Right forelimb (tissue), 1 donor: ENCODE measurements around the gene NUDCD3.
"Not testable (repeated sequence)": the region's sequence is repeated elsewhere in the genome, so short reads cannot be mapped to it uniquely, and the experiment has no call there.

Experiments
- DNase-seq: peaks from one replicate; pipeline ENCODE4 v3.0.0-alpha.2; 2018

The NUDCD3 gene

GRCh38 chr7:44515590-44516268 lies 25.3 kb upstream of the NUDCD3 start:
- DNase-seq: no peak

- DNase-seq: no peak
Measured at GRCh38 chr7:44512736-44513135, 22.3 kb upstream of the NUDCD3 start.

DNA sequence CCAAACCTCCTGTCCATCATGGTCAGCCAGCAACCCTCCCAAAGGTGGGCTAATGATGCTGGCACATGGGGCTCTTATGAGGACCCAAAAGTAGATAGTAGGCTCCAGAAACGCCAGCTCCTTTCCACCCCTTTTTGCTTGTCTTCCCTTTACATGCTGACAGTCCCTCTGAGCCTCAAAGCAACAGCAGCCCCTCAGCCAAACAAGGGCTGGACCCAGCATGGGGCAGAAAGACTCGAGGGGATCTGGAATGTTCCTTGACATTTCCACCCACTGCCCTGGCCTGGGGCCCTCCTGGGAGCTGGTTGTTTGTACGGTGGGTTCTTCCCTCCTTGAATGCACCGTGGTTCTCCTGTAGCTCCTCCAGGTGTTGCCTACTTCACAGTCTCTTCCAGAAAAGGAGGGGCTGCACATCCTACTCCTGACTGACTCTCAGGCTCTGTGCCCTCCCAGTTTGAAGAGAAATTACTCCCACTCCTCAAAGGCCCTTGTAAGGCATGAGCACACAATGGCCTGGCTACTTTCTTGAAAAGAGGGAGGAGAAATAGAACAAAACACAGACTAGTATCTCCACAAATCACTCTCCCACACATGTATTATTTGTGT lies 21.5 kb upstream of the NUDCD3 start:
- DNase-seq: no peak

DNA sequence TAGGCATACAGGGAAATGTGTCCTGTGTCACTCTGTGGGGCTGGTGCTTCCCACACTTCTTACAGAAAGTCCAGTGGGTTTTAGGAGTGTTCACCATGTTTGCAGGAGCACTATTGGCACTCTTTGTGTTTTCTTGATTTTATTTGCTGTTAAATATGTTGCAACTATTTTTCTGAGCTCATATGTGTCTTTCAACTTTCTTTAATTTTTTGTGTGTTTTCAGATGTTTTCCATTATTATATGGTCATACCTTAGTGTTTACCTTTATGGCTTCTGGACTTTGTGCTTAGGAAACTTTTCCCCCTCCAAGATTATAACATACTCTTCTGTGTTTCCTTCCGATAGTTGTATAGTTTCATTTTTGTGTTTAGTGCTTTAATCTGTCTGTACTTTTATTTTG lies 20.8 kb upstream of the NUDCD3 start:
- no peak for DNase-seq

- DNase-seq: no peak
Measured at GRCh38 chr7:44508328-44509030, 18.0 kb upstream of the NUDCD3 start.

DNA sequence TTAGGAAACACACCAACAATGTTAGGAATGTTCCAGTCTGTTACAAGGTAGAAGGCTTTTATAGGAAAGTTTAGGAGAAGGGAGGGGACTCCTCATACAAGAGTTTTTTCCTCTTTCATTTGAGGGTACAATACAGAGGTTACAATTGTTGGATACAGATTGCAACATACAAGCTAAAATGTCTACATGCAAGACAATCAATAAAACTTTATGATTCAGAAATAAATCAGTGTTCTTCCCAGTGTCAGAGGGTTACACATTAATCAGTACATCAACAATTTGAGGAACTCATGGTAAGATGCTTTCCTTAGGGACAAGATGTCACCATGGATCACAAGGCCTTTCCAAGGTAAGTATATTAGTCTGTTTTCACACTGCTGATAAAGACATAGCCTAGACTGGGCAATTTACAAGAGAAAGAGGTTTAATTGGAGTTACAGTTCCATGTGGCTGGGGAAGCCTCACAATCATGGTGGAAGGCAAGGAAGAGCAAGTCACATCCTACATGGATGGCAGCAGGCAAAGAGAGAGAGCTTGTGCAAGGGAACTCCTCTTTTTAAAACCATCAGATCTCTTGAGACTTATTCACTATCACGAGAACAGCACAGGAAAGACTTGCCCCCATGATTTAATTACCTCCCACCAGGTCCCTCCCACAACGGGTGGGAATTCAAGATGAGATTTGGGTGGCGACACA lies 16.3 kb upstream of the NUDCD3 start:
- not testable (repeated sequence) for DNase-seq

DNA sequence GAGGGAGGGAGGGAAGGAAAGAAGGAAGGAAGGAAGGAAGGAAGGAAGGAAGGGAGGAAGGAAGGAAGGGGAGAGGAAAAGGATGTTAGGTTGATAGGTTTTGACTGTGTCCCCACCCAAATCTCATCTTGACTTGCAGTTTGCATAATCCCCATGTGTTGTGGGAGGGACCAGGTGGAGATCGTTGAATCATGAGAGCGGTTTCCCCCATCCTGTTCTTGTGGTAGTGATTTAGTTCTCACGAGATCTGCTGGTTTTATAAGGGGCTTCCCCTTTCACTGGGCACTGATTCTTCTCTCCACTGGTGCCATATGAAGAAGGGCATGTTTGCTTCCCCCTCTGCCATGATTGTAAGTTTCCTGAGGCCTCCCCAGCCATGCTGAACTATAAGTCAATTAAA lies 15.1 kb upstream of the NUDCD3 start:
- no peak for DNase-seq

- no peak for DNase-seq
Measured at GRCh38 chr7:44498230-44498954, 7.9 kb upstream of the NUDCD3 start.

DNA sequence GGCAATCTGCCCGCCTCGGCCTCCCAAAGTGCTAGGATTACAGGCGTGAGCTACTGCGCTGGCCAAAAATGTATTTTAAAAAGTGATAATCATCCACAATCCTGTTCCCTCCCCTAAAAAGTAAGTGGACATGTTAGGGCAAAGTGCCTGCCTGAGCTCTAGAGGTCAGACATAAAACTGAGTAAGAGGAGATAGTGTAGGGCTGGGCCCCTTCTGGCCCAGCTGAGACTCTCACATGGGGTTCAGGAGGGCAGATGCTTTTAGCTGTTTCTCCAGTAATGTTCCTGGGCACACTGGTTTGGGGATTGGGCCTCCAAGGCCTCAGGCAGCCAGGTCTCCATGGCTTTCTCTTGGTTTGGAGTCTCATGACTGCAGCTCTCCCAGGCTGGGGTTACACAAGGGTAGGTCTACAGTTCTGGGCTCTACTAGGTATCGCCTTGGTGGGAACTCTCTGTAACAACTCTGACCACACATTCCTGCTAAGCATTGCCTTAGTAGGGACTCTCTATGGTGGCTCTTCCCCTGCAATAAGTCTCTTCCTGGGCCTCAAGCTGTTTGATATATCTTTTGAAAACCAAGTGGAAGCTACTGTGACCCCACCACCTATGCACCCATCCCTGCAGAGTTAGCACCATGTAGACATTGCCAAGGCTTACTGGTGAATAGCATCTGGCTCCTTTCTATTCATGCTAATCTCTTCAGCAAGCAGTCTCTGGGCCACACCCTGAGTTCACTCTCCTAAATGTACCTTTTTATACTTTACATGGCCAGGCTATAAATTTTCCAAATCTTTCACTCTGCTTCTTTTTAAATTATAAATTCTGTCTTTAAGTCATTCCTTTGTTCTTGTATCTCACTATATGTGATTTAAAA lies 6.9 kb upstream of the NUDCD3 start:
- no peak for DNase-seq

- no peak for DNase-seq
Measured at GRCh38 chr7:44496385-44496784, 5.9 kb upstream of the NUDCD3 start.

DNA sequence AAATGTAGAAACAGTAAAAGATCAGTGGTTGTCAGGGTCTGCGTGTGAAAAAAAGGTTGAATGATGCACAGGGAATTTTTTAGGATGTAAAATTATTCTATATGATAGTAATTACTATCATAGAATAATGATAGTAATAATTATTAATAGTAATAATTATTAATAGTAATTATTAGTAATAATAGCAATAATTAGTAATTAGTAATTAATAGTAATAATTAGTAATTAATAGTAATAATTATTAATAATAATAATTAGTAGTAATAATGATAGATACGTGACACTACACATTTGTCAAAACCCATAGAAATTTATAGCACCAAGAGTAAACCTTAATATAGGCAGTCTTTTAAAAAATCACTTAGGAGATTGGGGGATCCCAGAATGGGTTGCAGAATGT lies 4.5 kb upstream of the NUDCD3 start:
- DNase-seq: no peak

DNA sequence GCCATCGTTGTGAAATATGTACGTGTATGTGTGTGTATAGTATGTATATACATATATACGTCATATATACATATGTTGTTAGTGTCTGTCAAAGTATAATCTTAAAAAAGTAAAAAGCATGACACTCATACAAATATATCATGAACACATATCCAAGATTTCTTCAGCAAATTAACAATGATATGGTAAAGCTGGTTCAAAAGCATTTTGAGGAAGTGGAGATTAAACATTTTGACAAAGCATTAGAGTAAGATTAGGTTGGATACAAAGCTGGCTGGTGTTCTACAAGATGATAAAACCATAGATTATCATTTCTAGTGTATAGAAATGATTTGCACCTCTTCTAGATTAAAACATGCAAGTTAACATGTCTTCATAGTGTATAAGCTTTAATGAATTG lies 771 bp upstream of the NUDCD3 start:
- no peak for DNase-seq

- DNase-seq: no peak
Measured at GRCh38 chr7:44489955-44490350, 505 bp downstream of the NUDCD3 start.

DNA sequence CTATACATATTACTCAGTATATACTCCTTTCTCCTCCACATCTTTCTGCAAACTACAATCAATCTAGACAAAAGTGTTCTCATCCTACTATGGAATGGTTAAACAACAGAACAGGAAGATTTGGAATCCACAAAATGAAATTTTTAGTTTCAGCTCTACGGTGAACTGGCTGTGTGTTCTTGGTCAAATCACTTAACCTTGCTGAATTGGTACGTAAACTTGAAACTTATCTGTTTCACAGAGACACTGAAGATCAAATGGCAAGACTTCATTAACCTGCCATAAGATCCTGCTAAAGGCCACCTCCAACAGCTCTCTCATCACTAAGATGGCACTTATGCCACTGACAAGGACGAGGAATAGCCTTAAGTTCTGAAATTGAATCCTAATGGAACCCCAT lies 1.5 kb downstream of the NUDCD3 start:
- DNase-seq: no peak

DNA sequence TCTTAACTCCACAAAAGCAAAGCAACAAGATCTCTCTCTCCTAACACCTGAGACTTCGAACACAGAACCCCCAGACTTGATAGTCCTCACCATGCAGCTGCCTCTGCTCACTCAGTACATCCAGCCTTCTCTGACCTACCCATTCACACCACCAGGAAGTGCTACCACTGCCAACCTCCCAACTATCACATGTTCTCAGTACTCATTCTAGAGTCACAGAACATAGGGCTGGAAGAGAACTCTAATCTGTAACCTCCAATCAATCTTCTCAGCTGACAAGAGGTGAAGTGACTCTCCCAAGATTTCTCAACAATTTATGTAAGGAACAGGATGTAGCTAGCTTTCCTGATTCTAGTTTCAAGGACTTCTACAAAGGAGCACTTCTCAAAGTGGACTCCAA lies 3.8 kb downstream of the NUDCD3 start:
- no peak for DNase-seq

DNA sequence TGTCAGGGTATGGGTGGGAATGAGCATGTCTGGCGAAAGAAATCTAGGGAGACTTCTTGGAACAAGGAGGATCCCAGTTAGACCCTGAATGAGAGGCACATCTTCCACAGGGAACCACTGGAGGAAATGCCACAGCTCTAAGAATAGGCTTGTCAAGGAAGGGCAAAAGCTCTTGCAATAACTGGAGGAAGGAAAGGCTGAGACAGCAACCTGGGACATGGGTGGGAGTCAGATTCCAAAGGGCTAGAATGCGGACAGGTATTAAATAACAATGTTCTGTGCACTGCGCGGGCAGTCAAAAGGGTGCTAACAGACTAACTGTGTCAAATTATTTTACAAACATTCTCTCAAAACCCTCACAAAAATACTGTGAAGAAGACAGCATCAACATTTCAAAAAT lies 4.5 kb downstream of the NUDCD3 start:
- no peak for DNase-seq

- DNase-seq: no peak
Measured at GRCh38 chr7:44484482-44485313, 5.8 kb downstream of the NUDCD3 start.

DNA sequence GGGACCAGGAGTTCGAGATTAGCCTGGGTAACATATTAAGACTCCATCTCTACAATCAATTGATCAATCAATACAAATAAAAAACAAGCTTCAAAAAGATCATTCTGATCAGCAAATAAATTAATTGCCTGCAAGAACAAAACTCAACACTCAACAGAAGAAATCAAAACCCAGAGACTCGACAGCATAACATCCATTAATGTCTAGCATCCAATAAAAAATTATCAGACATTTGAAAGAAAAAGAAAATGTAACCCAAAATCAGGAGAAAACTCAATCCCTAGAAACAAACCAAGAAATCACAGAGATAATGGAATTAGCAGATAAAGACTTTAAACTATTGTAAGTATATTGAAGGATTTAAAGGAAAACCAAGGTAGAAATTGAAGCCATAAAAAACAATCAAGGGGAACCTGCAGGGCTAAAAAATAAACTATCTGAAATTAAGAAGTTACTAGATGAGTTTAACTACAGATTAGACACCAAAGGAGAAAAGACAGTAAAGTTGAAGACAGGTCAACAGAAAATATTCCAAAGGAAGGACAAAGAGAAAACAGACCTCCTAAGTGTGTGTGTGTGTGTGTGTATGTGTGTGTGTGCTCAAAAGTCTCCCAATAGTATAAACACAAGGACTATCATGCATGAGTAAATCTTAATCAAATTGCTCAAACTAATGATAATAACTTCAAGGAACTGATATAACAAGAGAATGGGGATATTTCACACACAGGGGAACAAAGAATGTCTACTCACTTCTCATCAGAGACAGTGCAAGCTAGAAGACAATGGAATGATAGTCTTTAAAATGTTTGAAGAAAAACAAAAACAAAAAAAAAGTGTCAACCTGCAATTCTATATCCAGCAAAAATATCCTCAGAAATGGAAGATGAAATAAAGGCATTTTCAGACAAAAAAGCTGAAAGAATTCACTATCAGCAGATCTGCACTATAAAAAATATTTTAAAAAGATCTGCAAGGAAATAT lies 7.7 kb downstream of the NUDCD3 start:
- DNase-seq: no peak

GRCh38 chr7:44477938-44478337 lies 12.5 kb downstream of the NUDCD3 start:
- DNase-seq: no peak
